Fibroblast of skin of right quadriceps (primary cell): Measurements from ENCODE around the gene CRYBB3.
"Not testable (repeated sequence)": the region's sequence is repeated elsewhere in the genome, so short reads cannot be mapped to it uniquely, and the experiment has no call there.

Source experiments
- DNase-seq: peaks from one replicate; pipeline ENCODE4 v3.0.0-alpha.2; 2013

CRYBB3 gene

GRCh38 chr22:25176175-25176574 lies 23.5 kb upstream of the CRYBB3 start:
- no peak for DNase-seq

- no peak for DNase-seq
Observed at GRCh38 chr22:25176799-25177198, 22.9 kb upstream of the CRYBB3 start.

GRCh38 chr22:25177226-25177625 lies 22.4 kb upstream of the CRYBB3 start:
- no peak for DNase-seq

- DNase-seq, result no peak
Observed at GRCh38 chr22:25177895-25178294, 21.8 kb upstream of the CRYBB3 start.

- DNase-seq, result not testable (repeated sequence)
Observed at GRCh38 chr22:25178348-25178747, 21.3 kb upstream of the CRYBB3 start.

GRCh38 chr22:25178869-25179631 lies 20.6 kb upstream of the CRYBB3 start:
- not testable (repeated sequence) for DNase-seq

GRCh38 chr22:25182131-25183110 lies 17.2 kb upstream of the CRYBB3 start:
- DNase-seq, result no peak

- DNase-seq, result no peak
Observed at GRCh38 chr22:25183949-25184619, 15.6 kb upstream of the CRYBB3 start.

GRCh38 chr22:25186140-25186539 lies 13.5 kb upstream of the CRYBB3 start:
- no peak for DNase-seq

GRCh38 chr22:25187469-25187868 lies 12.2 kb upstream of the CRYBB3 start:
- DNase-seq, result no peak

GRCh38 chr22:25192406-25192805 lies 7.3 kb upstream of the CRYBB3 start:
- DNase-seq, result no peak

GRCh38 chr22:25193130-25193529 lies 6.5 kb upstream of the CRYBB3 start:
- DNase-seq, result no peak

GRCh38 chr22:25193548-25193947 lies 6.1 kb upstream of the CRYBB3 start:
- DNase-seq, result no peak

GRCh38 chr22:25196326-25196725 lies 3.3 kb upstream of the CRYBB3 start:
- no peak for DNase-seq

- no peak for DNase-seq
Observed at GRCh38 chr22:25197340-25197739, 2.3 kb upstream of the CRYBB3 start.

GRCh38 chr22:25200967-25201366 lies 1.3 kb downstream of the CRYBB3 start:
- no peak for DNase-seq

- no peak for DNase-seq
Observed at GRCh38 chr22:25201557-25202273, 2.1 kb downstream of the CRYBB3 start.

GRCh38 chr22:25202290-25202921 lies 2.7 kb downstream of the CRYBB3 start:
- DNase-seq, result peak; percentile 39

- DNase-seq, result no peak
Observed at GRCh38 chr22:25203082-25203481, 3.4 kb downstream of the CRYBB3 start.

GRCh38 chr22:25204547-25204946 lies 4.9 kb downstream of the CRYBB3 start:
- not testable (repeated sequence) for DNase-seq

GRCh38 chr22:25205847-25206246 lies 6.2 kb downstream of the CRYBB3 start:
- DNase-seq, result no peak

GRCh38 chr22:25206998-25207397 lies 7.3 kb downstream of the CRYBB3 start:
- no peak for DNase-seq
